NK-92 (cell line): ENCODE data around the gene VSX1.

ENCODE experiments used
- DNase-seq: peaks from one replicate; lab custom pipeline; 2025; ENCODE audit not compliant: unreplicated experiment; lab: John Stamatoyannopoulos, UW

Gene VSX1

DNA sequence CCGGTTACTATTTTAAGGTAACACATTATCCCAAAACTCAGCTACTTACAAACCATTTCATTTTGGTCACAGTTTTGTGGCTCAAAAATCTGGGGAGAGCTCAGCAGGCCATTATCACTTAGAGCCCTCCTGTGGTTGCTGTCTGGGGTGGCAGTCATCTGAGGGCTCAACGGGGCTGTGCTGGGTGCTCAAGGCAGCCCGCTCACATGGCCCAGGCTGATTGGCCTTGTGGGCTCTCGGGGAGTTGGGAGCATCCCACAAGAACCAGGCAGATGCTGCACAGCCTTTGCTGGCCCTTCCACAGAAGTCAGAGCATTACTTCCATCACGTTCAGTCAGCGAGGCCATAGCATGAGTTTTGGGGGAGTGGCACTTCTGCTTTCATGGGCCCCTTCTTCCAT is 6.3 kb upstream of the VSX1 start:
- DNase-seq = no peak

DNA sequence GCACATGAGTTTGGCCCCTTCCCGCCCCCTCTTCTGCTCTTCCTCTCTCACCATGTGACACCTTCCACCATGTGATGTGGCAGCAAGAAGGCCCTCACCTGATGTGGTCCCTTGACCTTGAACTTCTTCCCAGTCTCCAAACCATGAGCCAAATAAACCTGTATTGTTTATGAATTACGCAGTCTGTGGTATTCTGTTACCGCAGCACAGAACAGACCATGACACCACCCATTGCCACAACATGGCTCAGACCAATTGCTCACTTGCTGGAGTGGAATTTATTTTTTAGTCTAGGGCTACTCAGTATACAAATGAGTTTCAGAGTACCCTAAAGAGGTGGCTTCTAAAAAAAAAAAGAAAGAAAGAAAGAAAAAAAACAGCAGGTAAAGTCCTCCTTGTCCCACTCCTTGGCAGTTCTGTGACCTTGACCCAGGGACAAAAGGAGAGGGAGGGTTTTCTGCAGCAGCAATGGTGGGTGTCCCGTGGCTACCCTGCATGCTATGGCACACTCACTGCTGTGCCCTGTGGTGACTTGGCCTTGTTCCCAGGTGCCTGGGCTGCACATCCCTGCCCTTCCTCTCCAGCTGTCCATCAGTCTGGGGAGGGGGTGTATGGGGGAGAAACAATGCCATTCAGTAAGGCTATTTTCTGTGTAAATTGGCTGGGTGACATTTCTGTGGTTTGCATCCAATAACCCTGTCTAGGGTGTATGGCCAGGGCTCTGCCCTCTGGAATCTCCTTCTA is 5.4 kb upstream of the VSX1 start:
- no peak for DNase-seq

DNA sequence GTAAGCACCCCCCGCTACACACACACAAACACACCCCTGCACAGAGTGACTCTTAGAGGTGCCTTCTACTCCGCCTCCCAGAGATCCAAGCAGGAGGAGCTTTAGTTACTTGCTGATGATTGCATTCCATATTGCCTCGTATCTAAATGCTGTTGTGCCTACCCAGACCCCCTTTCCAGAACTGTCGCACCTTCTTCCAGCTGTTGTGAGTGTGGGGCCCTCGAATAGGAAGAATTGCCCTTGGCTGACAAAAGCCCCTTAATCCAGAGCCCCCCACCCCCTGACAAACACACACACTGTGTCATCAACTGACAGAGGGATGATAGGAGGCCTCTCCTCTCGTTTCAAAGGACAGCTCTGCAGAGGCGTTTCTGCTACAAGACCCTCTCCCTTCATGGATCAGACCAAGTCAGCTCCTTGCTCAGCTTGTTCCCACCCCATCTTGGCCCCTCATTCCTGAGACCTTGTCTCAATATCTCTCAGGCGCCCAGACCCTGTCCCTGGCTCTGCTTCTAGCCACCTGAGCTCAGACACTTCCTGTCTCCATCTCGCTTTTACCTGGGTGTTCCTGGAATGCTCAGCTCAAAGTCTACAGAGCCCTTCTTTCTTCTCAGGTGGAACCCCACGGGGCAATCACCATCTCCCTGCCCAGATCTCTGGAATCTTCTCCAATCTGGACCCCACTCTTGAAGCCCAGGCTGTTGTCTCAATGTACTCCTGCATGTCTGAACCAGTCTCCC is 4.0 kb upstream of the VSX1 start:
- DNase-seq = no peak

DNA sequence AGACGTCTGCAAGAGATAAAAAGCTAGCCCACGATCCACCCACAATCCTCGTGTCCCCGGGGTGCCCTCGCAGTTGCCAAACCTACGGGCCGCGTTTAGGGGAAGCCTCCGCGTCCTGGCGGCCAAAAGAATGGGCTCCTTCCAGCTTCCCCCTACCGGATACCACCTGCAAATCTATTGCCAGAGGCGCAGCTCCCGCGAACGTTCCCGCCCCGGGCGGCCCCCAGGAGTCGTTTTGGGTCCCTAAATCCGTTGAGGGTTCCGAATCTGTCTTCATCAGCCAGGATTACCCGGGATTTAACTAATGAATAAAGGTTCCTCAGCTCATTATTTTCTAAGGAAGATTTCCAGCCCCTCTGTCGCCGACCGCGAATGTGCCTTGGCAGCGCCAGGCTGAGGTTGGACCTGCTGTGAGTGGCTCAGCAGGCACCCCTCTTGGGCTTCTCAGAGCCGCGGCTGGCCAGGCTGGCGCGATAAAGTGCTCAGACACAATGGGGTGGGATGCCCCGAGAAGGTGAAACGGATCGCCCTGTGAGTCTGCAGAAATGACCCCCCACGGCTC is 2.8 kb upstream of the VSX1 start:
- no peak for DNase-seq

DNA sequence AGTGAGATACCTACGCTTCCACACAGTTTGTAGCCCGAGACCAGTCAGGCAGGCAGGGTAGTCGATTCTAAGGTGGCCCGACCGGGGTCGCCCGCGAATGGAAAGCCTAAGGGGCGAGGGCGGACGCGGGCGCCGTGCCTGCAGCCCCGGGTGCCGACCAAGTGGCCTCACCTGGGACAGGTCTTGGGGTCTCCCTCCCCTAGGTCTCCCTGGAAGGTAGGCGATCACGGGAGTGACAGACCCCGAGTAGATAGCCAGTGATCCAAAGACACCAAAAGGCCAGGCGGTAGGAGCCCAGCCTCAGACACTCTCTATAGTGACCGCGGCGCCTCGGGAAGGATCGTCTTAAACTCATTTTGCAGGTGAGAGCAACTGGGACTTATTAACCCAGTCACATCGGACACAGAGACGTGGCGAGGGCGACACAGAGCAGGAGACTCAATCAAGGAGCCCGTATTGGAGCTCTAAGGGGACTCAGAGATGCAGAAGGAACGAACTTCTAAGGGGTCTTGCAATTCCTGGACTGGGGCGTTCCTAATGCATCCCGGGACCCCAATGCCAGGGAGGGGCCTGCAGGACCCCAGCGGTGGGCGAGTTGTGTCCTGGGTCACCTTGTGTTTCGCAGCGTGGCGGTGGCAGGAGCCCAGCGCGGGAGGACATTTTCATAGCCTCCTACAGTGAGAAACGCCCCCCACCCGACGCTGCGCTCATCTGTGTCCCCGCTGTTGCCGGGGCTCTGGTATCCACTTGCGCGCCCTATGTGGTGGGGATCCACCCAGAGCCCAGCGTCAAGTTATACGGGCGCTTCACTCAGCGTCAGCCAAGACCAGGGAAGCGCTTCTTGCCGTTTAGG is 2.1 kb upstream of the VSX1 start:
- no peak for DNase-seq

DNA sequence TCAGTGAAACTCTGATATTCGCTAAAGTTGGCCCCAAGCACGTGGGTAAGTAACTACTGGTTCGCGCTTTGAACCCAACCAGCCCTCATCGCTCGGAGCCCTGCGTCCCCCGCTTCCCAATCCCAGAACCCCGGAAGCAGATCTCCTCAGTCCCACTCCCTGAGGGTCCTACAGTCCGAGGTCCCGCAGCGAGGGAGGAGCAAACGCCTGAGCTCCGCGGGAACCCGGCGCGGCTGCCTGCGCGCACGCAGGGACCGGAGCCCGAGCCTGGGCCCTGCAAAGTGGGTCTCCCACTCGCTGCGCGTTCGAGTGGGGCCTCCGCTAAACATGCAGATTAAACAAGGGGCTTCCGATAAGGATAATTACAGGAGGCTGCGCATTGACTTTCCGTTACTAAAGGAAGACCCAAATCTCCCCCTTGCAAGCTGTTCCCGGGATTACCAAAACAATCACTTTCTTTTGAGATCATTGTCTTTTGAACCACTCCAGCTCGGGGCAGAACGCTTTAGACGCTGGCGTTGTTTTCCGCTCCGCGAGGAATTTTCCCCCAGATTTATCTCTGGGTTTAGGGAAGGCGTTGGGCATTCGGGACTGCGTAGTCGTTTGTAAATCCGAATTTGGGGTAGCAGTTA is 1.3 kb upstream of the VSX1 start:
- no peak for DNase-seq

DNA sequence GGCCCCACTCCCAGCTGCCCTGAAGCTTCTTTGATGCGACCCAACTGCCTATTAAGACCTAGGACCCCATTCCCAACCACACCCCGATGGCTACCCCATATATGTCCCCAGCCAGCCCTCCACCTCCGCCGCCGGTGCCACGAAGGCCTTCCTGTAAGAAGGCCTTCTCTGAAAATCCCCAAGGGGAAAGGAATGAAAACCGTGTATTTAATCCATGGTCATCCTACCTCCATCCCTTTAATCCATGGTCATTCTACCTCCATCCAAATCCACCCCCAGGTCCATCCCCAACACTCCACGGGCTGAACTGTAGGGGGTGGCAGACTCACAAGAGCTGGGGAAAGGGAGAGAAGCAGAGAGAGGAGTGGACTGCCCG is 545 bp upstream of the VSX1 start:
- DNase-seq = no peak

DNA sequence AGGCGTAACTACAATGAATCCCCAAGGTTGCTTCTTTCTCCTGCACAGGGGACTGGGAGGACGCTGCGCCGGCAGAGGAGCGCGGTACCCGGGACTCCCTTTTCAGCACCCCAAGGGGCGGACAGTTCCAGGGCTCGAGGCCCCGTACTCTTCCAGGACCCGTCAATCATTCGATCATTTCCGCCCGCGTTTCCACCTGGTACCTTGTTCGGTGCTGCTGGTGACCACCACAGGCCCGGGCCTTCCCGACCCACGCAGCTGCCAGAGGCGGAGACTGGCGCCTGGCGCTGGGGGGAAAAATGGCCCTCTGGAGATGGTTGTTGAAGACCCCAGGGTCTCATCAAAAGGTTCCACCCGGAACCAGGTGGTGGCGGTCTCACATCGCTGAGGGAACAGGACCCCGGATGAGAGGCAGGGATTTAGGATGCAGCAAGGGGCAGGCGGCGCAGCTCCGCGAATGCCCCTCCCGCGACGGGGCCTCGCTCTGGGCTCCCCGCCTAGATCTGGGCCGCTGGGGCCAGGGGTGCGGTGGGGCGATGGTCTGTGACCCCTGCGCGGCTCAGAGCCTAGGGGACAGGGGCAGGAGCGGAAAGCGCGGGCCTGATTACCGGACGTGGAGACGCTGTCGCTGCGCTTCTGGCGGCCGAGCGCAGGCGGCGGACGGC is 744 bp downstream of the VSX1 start:
- no peak for DNase-seq

DNA sequence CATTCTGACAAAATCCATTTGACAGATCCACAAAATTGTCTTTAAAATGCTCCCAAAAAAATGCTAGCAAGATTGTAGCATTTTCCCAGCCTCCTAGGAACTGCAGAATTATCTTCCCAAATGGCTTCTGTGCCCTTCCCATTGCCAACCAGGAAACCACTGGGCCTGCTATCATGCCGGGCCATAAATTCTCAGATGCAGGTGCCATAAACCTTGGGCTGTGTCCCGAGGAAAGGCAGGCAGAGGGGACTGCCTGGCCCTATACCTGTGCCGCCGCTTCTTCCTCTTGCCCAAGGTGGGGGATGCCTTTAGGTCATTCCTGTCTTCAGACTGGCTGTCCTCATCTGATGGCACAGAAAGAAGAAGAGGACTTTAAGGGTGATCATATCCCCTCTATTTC is 2.8 kb downstream of the VSX1 start:
- no peak for DNase-seq

DNA sequence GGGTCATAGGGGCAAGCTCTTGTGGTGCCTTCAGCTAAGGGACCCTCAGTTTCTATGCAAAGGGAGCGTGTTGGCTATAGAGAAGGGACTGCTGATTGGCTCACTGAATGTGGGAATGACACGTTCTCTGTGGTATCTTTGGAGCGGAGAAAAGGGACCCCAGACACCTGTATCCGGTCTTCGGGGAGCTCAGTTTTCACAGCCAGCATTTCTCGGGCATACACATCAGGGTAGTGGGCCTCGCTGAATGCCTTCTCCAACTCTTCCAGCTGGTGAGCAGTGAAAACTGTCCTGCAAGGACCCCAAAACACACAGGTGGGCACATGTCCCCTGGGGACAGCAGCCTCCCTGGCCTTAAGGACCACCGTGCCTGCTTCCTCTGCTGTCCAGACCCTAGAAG is 3.3 kb downstream of the VSX1 start:
- no peak for DNase-seq

DNA sequence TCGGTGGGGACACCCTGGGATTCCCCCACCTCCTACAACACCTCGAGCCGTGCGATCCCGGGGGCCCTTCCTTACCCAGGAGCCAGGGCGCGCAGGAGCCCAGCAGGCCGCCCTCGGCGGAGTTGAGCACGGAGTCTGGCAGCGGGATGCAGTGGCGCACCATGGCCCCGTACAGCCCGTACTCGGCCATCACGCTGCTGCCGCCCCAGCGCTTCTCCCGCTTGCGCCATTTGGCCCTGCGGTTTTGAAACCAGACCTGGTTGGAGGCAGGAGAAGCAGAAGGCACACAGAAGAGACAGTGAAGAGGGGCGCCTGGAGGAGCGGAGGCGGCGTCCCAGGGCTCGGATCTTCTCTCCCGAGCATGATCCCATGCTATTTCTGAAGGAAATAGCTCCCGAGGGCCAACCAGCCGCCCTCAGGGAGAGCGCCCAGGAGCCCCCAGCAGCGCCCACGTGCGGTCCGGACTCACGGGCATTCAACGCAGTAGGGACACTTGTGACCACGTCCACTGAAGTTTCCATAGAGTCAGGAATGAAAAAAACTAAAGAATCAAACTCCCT is 4.3 kb downstream of the VSX1 start:
- no peak for DNase-seq

DNA sequence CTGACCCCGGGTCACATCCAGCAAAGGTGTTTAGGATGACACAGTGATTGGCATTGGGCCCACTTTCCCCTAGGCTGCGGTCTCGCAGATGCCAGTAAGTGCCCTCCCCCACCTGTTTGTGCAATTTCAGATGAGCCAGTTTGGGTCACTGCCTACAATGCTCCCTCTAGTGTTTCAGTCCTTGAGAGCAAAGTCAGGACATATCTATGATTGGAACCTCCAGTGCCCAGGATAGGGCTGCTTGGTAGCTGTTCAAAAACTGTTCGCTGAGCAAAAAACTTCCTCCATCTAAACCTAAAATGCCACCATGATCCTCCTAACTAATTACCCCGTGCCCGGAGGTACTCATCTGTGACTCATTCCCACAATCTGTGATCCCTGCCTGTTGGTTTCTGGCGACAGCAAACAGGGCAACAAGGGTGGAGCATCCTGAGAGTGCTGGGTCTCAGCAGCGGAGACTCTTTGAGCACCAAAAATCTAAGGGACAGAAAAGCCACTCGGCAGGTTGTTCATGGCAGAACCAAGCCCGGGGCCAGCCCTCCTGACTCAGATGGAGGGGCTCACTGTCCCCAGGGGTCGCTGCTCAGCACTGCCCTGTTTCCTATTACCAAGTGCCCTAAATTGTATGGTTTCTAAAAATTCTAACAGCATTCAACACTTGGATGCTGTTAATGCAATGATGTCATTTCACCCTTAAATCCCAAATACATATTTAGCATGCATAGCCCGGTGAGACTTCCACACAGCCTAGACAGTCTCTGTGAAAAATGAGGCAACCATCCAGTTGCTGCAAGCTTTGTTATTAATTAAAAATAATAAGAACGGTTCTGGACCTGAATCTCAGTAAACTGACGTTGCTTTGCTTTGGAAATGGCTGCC is 5.0 kb downstream of the VSX1 start:
- DNase-seq = no peak

DNA sequence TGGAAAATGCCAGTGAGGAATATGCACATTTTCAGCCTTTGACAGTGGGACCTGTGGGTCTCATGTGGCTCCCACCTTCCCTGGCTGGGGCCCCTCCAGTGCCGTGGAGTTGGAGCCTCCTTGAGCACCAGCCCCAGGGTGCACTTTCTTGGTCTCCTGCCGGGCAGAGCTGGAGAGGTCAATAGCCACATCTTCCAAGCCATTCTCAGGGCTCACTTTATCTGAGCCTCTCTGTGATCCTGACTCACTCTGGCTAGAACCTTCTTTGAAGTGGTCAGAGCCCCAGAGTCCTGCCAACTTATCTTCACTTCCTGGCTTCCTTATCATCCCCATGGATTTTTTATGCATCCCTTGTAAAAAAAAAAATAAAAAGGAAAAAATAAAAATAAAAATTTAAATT is 5.7 kb downstream of the VSX1 start:
- DNase-seq = no peak

DNA sequence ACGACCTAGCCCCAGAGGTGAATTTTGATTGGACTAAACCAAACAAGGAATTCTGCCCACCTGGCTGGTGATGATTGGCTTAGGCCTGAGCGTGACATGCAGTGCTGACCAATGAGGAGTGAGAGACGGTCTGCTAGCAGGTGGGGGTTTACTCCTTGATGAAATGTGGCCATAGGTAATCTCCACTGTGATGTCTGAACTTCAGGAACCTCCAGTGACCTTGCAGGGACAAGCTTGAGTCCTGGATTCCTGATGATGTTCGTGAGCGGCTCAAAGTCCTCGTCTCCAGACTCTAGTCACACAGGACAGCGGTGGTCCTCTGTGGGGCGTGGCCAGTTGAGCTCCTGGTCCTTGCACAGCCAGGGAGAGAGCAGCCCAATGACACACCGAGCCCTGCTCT is 8.4 kb downstream of the VSX1 start:
- no peak for DNase-seq

DNA sequence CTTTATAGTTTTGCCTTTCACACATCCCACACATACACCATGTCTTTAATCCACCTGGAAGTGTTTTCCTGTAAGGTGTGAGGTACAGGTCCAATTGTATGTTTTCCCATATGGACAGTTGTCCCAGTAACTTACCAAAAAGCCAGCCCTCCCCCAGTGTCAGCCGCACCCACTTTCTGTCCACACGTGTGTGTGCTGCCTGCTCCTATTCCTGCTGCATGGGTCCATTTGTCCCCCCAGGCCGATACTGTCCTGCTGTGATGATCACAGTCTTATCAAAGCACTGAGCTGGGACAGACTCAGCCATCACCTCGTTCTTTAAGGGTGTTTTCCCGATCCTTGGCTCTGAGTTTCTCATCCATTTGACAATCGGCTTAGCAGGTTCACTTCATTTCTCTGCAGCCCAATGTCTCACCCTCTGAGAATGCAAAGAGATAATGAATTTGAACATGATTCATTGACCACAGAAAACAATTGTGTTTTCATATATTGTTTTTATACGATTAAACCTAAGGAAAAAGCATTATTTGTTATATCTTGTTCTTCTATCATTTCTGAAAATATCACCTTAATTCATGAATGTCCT is 9.6 kb downstream of the VSX1 start:
- DNase-seq = no peak

DNA sequence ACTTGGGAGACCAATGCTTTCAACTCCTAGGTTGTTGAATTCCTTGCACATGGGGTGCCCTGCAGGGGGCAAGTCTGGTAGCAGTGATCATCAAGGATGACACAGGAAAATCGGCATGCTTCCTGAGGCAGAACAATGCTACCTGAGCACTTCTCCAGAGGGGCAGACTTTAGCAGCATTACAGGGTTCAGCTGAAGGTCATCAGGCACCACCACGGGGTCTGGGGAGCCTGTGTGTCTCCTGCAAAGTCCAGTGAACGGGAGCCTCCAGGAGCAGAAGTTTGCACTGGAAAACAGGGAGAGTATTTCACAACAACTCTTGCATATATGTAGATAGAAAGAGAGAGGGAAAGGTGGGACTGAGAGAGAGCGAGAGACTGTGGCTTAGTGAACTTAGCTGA is 10.2 kb downstream of the VSX1 start:
- DNase-seq = no peak

DNA sequence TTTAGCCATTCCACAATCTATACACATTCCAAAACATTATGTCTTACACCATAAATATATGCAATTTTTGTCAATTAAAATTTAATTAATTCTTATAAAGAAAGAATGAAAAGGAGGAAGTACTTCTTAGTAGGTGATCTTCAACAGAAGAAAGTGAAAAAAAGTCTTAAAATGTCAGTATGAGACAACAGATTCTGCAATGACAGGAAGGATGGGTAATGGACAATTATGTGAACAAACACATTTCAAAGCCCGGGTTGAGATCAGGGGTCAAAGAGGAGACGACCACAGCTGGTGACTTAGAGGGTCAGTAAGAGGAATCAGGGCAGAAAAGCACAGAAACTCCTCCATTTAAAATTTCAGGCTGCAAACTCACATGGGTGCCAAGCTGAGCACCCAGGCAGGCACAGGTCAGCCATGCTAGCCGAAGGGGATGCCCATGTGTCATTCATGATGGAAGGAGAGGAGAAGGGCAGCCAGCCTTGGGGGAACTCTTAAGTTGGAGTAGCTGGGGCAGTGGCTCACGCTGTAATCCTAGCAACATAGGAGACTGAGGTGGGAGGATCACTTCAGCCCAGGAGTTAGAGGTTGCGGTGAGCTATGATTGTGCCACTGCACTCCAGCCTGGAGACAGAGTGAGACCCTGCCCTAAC is 11.0 kb downstream of the VSX1 start:
- no peak for DNase-seq
